DMS153 (cell line): Measurements from ENCODE around the gene BTF3L4.
A peak's percentile ranks its signal among the peaks of the same experiment; 100 is the strongest.
"Not testable (repeated sequence)": the region's sequence is repeated elsewhere in the genome, so short reads cannot be mapped to it uniquely, and the experiment has no call there.

Source experiments
- DNase-seq: peaks from one replicate; lab custom pipeline; 2025; lab: John Stamatoyannopoulos, UW

BTF3L4 gene

DNA sequence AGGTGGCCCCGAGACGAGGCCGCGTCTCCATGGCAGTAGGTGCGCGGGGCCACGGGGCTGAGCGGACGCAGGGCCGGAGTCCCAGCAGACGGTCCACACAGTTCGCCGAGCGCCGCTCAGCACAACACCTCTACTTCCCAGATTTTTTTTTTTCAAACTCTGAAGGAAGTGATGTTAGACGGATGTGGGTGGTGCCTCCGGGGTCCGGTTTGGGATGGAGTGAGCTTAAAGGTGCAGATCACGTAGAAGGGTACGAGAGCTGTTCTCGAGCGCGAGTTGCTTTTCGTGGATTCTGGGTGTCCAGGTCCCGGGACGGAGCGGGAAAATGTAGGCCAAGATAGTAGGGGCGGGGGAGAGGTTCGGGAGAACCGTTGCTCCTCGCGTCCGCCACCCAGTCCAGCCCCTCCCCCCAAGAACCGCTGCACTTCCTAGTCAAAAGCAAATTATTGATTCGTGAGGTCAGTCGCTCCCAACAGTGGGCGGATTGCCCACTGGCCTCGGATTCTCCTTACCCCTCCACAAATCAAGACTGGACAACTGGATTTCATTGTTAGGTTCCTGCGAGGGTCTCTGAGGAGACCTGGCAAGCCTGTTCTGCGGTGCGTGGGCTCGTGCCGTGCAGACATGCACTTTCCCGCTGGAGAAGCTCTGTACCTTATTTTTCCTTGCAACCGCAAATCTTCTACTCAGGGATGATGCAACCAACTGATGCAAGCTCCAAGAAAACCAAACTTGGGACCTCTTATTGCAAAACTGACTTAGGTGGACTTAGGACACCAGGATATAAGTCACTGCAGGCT lies 829 bp upstream of the BTF3L4 start, which contains the start of gene TXNDC12:
Gene TXNDC12, minus strand, starts transcription at position 126 of the 800 bp plus-strand sequence. Its CDS starts 95 bp downstream, at position 31.
- DNase-seq: peak; percentile 89

DNA sequence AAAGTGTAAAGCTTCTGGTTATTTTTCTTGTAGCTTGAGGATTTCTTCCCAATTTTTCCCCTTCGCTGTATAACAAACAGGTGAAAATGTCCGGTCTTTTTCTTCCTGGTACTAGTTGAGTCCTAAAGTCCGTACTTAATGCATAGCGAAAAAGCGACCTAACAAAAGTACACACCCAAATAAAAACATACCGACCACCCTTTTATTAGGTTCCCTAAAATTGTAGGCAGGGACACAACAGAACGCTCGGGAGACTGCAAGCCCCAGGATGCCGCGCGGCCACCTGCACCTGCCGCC lies 281 bp upstream of the BTF3L4 start:
- no peak for DNase-seq

DNA sequence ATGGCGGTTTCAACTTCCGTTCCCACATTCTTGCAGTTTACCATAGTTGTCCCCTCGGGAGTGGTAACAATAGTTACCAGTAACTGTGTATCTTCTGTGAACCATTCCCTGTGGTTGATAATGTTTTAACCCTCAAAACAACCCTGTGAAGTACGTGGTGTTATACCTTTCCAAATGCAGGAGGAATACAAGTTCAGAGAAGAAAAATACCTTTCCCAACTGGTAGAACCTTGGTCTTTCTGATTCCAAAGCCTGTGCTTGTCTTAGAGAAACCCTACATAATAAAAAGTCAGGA lies 789 bp downstream of the BTF3L4 start:
- DNase-seq: no peak

DNA sequence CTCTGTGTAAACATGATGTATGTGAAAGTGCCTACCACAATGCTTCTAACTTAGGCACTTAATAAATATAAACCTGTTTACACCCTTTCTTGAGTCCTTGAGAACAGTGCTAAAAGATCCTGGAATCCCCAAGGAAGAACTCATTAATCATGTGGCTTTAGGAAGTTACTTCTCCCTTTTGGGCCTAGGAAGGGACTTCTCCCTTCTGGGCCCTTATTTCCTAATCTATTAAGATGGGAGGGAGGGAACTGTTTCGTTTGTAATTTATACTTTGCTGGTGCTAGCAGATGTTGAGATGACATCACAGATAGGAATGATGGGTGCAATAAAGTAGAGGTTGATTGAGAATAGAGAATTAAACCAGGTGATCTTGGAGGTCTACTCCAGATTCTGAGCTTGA lies 1.2 kb downstream of the BTF3L4 start:
- DNase-seq: no peak

DNA sequence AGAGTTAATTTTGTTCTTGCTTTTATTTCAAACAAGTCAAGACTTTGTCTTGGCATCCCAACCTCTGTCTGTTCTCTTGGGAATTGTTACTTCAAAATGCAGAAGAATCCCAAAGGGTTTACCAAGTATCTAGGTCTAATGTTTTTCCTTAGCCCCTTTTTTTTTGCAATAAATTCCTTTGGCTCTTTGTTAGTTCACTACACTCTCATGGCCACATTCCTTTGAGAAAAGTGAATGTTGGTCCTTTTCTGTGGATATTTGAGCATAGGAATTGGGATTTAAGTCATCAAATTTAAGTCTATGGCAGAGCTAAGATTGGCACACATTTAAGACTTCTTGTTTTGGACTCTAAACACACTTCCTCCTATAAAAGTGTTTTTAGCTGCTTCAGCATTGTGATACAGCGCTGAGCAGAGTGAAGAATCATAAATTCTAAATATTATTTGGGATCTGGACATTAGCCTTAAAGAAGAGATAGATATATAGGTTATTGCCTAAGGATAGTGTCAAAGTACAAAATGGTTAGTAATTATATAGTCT lies 1.9 kb downstream of the BTF3L4 start:
- no peak for DNase-seq

DNA sequence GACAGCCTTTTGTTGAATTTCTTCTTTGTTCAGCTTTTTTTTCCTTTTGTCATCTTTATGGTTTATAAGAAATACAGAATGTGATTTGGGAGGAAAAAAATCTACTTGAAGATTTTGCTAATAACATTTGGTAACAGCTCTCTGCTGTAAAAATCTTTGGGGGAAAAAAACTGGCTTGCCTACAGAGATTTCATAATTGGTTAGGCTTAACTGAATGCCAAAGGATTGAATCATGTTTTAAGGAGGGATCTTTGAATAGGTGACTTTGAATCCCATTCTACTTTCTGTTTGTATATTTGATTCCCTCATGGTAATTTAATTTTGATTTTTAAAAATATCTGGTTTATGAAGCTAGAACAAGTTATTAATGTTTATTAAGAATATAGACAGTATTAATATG lies 3.2 kb downstream of the BTF3L4 start:
- no peak for DNase-seq

DNA sequence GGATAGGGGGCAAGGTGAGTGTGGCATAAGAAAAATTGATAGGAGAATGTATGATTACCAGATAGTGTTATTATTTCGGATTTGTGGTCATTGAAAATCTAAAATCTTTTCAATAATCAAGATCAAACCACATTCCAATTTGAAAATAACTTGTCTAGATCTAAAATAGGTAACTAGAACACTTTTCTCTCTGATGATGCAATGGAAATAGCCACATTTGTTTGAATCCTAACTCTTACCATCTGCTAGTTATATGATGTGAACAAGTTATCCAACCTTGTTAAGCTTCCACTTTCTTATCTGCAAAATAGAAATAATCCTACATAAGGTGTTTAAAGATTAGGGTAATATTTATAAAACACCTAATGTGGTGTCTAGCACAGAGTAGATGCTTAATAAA lies 3.8 kb downstream of the BTF3L4 start:
- DNase-seq: no peak

DNA sequence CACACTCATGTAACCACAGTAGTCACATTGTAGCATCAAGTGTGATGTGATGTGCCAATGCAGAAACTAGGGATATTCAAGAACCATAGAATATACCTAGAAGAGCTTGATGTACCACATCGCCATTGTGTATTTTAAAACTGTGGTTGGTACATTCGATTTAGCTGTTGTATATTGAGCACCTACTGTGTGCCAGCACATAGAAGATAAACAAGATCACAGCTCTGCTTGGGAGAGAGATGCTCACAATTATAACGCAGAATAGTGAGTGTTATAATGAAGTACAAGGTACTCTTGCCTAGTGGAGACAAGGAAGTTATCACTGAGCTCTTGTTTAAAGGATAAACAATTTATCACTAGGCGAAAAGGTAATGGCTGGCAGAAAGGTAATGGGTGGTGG lies 4.7 kb downstream of the BTF3L4 start:
- DNase-seq: no peak

DNA sequence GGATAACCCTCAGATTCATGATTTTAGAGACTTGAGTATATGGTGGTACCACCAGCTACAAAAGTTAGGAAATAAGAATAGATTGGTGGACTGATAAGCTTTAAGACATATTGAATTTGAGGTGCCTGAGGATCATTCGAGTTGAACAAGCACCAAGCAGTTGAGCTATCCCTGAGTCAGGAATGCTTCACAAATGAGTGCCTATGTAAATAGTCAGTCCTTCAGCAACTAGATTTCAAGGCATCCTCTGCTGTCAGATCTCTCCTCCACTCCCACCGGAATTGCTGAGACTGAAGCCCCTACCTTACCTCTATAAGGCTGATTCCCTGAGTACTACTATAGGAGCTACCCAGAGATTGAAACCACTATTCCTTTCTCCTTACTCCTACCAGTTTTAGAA lies 7.1 kb downstream of the BTF3L4 start:
- no peak for DNase-seq

DNA sequence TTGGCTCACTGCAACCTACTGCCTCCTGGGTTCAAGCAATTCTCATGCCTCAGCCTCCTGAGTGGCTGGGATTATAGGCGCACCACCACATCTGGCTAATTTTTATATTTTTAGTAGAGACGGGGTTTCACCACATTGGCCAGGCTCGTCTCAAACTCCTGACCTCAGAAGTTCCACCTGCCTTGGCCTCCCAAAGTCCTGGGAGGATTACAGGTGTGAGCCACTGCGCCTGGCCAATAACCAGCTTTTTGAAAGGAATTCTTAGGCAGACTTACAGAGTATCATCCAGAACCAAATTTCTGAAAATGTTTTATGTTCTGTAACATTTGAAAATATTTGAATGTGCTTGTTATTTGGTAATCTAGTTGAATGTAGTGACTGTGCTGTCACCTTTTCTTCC lies 14.6 kb downstream of the BTF3L4 start:
- no peak for DNase-seq

DNA sequence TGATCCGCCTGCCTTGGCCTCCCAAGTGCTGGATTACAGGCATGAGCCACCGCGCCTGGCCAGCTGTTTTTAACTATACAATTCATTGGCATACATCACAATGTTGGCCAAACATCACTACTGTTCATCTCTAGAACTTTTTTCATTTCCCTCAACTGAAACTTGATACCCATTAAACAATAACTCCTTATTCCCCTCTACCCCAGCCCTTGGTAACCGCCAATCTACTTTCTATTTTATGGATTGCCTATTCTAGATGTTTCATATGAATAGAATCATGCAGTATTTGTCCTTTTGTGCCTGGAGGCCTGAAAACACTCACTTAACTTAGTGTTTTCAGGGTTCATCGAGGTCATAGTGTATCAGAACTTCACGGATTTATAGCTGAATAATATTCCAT lies 16.2 kb downstream of the BTF3L4 start:
- no peak for DNase-seq

DNA sequence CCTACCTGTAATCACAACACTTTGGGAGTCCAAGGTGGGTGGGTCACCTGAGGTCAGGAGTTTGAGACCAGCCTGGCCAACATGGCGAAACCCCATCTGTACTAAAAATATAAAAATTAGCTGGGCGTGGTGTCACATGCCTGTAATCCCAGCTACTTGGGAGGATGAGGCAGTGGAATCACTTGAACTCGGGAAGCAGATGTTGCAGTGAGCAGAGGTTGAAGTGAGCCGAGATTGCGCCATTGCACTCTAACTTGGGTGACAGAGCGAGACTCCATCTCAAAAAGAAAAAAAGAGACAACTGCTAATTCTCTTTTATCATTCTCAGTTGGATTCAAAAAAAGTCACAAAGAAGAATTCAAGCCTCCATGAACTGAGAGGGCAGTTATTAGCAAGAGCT lies 21.2 kb downstream of the BTF3L4 start:
- not testable (repeated sequence) for DNase-seq

DNA sequence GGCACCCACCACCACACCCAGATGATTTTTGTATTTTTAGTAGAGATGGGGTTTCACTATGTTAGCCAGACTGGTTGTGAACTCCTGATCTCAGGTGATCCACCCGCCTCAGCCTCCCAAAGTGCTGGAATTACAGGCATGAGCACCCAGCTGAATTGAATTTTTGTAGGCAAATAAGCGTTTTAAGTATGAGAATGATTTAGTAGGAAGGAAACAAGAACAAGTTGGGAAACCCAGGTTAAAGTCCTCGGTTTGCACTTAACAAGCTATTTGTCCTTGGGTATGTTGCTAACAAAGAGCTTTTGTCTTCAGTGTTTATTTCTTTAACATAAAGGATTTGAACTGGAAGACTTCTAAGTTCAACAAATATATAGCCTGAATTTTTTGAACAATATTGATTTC lies 23.9 kb downstream of the BTF3L4 start:
- DNase-seq: no peak

DNA sequence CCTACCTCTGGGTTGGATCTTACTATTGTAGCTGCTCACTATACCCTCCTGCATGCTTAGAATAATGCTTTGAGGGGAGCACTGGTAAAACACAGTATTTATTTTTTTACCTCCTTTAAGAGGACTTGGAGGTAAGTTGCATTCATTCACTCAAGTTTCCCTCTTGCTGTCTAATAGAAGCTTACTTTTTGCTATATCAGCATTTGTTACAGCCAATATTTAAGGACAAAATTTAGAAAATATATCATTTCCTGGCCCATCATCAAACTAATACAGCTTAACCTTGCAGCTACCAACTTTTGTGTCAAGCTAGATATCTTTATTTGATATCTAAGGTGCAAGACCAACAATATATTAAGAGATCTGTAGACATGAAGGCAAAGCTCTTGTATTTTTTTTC lies 31.8 kb downstream of the BTF3L4 start:
- not testable (repeated sequence) for DNase-seq

DNA sequence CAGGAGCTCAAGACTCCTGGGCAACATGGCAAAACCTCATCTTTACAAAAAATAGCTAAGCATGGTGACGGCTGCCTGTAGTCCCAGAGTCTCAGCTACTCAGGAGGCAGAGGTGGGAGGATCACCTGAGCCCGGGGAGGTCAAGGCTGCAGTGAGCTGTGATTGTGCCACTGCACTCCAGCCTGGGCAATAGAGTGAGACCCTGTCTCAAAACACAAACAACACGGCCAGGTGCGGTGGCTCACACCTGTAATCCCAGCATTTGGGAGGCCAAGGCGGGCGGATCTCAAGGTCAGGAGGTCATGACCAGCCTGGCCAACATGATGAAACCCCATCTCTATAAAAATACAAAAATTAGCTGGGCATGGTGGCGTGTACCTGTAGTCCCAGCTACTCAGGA lies 38.2 kb downstream of the BTF3L4 start:
- not testable (repeated sequence) for DNase-seq

DNA sequence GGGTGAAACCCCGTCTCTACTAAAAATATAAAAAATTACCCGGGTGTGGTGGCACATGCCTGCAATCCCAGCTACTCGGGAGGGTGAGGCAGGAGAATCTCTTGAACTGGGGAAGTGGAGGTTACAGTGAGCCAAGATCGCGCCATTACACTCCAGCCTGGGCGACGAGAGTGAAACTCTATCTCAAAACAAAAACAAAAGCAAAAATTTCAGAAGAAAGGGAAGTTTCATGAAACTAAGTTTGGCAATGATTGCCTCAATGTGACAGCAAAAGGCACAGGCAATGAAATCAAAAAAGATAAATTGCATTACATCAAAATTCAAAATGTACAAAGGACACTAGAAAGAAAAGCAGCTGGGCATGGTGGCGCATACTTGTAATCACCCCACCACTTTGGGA lies 40.1 kb downstream of the BTF3L4 start:
- DNase-seq: no peak

DNA sequence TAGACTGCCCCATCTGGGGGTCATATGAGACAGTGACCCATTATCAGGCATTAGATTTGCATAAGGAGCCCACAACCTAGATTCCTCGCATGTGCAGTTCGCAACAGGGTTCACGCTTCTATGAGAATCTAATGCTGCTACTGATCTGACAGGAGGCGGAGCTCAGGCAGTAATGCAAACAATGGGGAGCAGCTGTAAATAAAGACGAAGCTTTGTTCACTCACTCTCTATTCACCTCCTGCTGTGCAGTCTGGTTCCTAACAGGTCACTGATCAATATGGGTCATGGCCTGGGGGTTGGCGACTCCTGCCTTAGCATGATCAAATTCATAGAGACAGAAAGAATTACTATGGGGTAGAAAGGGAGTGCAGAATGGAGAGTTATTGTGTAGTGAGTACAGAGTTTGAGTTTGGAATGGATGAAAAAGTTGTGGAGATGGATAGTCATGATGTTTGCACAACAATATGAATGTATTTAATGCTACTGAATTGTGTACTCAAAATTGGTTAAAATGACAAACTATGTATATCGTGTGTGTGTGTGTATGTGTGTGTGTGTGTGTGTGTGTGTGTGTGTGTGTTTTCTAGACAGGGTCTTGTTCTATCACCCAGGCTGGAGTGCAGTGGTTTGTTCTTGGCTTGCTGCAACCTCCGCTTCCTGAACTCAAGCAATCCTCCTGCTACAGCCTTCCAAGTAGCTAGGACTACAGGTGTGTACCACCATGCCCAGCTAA lies 42.2 kb downstream of the BTF3L4 start:
- peak; percentile 10 for DNase-seq

DNA sequence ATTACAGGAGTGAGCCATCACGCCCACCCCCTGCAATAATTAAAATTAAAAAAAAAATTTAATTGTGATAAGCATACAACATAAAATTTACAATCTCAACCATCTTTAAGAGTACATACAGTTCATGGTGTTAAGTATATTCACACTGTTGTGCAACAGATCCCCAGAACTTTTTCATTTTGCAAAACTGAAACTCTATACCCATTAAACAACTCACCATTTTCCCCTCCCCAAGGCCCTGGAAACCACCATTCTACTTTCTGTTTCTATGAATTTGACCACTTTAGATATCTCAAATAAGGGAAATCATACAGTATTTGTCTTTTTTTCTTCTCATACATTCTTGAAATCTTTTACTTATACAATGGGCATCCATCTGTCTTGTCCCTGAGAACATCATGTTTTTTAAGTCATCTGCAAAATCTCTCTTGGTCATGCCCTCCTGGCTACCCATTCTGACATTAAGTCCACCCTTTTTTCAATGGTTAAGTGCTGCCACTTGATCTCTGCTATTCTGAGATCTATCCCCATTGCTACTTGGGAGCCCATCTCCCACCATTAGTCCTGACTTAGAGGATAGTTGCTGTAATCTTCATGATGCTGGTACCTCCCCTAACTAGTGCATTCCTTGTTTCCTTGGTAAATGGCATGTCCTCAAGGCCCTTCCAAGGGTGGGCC lies 46.4 kb downstream of the BTF3L4 start:
- DNase-seq: no peak

DNA sequence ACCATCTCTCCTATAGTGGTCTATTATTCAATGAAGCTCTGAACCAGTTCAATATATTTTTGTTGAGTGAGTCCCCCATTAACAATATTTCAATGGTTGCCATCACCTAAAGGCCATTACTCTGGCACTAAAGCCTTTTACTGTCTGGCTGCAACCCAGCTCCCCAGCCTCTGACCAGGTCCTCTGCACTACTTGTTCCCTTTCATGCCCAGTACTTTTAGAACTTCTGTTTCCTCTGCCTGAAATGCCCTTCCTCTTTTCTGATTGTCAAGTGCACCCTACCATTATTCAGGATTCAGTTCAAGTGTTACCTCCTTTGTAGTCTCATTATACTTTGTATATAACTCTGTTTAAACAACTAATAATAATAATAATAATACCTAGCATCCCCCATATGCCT lies 55.4 kb downstream of the BTF3L4 start:
- no peak for DNase-seq

DNA sequence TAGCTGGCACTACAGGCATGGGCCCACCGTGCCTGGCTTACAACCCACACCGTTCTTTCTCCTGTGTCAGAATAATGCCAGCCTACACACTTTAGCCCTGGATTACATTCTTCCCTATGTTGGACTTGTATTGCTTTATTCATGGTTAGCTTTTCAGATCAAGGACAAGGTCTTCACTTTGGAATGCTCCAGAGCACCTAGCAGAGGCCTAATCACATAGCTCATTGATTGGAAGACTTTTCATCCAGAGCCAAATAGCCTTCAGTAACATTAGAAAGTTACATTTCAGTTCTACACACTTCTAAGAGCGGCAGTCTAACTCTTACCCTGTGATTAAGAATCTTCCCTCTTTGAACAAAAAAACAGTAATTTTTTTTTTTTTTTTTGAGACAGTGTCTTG lies 56.4 kb downstream of the BTF3L4 start:
- no peak for DNase-seq

DNA sequence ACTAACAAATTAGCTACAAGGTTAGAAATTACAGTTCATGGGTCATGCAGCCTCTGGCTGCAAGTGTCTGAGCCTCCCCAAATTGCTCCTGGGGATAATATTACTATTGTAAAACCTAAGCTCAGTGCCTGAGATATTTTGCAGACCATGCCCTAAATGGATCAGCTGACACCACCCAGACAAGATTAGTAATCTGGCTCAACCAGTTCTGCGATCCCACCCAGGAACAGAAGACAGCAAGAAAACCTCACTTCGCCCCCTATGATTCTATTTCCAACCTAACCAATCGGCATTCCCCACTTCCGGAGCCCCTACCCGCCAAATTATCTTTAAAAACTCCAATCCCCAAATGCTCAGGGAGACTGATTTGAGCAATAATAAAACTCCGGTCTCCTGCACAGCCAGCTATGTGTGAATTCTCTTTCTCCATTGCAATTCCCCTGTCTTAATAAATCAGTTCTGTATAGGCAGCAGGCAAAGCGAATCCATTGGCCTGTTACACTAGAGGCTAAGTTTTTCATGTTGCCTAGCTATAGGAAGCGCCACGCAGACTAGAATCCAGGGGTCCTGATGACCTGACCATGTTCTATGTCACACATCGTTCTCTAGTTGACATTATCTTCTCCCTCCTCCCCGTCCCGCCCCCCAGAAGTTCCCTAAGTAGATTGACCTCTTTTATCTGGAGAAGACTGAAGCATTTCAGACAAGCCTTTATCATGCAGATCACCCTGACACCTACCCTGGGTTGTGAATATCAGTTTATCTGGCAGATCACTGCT lies 63.4 kb downstream of the BTF3L4 start:
- no peak for DNase-seq

DNA sequence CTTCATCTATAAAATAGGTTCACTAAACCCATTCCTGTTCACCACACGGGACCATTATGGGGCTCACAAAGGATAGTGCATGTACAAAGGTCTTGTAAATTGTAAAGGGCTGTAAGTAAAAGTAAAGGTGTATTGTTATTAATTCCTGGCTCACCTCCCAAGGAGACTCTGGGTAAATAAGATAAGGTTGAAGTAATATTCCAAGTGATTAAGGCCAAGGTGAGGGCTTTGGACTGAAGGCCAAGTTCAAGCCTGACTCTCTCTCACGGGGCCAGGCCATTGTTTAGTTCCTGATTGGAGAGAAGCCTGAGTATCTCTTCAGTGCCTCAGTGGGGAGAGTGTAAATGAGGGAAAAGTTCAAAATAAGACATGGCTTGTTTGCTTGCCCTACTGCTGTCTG lies 66.3 kb downstream of the BTF3L4 start:
- no peak for DNase-seq
